Neuron (in vitro differentiated cells): ENCODE data around the gene RP9.
A peak's percentile ranks its signal among the peaks of the same experiment; 100 is the strongest.

ENCODE experiments used
- H2AFZ ChIP-seq: one replicate; pipeline ENCODE4 v1.6.1; 2013; ENCODE audit warnings: low read depth, mild to moderate bottlenecking, inconsistent platforms, low read length, moderate library complexity
- H3K27me3 ChIP-seq: one replicate; pipeline ENCODE4 v1.6.1; 2013; ENCODE audit warnings: low read length; ENCODE audit not compliant: insufficient read depth
- H3K36me3 ChIP-seq: one replicate; pipeline ENCODE4 v1.6.1; 2013; ENCODE audit warnings: low read length; ENCODE audit not compliant: insufficient read depth
- H3K4me1 ChIP-seq: one replicate; pipeline ENCODE4 v1.6.1; 2013; ENCODE audit warnings: low read length; ENCODE audit not compliant: insufficient read depth
- H3K4me3 ChIP-seq: 2 replicates; pipeline ENCODE4 v1.5.1; 2013; ENCODE audit warnings: mild to moderate bottlenecking, low read length, moderate library complexity
- H3K9me3 ChIP-seq: one replicate; pipeline ENCODE4 v1.6.1; 2013; ENCODE audit warnings: low read length

Gene RP9

GRCh38 chr7:33067921-33068320, 41.3 kb downstream of the RP9 start:
- Histone ChIP-seq H3K4me1 (peaks cover 5% of the 10 kb centered on the region), H3K4me3 (no peak overlapping the region), H2AFZ (no peak overlapping the region), H3K36me3 (no peaks in the 10 kb centered on the region), H3K27me3 (no peaks in the 10 kb centered on the region), H3K9me3 (peaks cover 4% of the 10 kb centered on the region)

GRCh38 chr7:33066771-33067170, 42.4 kb downstream of the RP9 start:
- Histone ChIP-seq H3K36me3 (no peaks in the 10 kb centered on the region), H3K9me3 (peaks cover 4% of the 10 kb centered on the region), H3K4me3 (no peak overlapping the region), H3K4me1 (peaks cover 5% of the 10 kb centered on the region), H3K27me3 (no peaks in the 10 kb centered on the region), H2AFZ (no peak overlapping the region)

GRCh38 chr7:33065981-33066380, 43.2 kb downstream of the RP9 start:
- H2AFZ ChIP-seq: no peak overlapping the region
- H3K27me3 ChIP-seq: no peaks in the 10 kb centered on the region
- peaks cover 4% of the 10 kb centered on the region for H3K9me3 ChIP-seq
- H3K36me3 ChIP-seq: no peaks in the 10 kb centered on the region
- H3K4me3 ChIP-seq: no peak overlapping the region
- peaks cover 10% of the 10 kb centered on the region for H3K4me1 ChIP-seq

- Histone ChIP-seq H3K36me3 (peaks cover 8% of the 10 kb centered on the region), H3K9me3 (no peaks in the 10 kb centered on the region), H3K4me3 (peak overlapping the region; percentile 91)
Observed at GRCh38 chr7:33062782-33063443, 46.3 kb downstream of the RP9 start.

GRCh38 chr7:33062023-33062781, 47.0 kb downstream of the RP9 start, which contains the start of gene NT5C3A:
Gene NT5C3A (minus strand): TSS chr7:33062776. CDS start chr7:33062705, 71 bp downstream.
- peaks cover 8% of the 10 kb centered on the region for H3K36me3 ChIP-seq
- peaks cover 14% of the 10 kb centered on the region for H3K4me1 ChIP-seq
- H2AFZ ChIP-seq: peak within 1 kb of the TSS; percentile 73
- peaks cover under 1% of the 10 kb centered on the region for H3K9me3 ChIP-seq
- no peaks in the 10 kb centered on the region for H3K27me3 ChIP-seq
- peak within 1 kb of the TSS; percentile 91 for H3K4me3 ChIP-seq

More at GRCh38 chr7:33062782-33063443, 46.3 kb downstream of the RP9 start:
- Histone ChIP-seq H3K4me1 (peaks cover 14% of the 10 kb centered on the region), H2AFZ (peak overlapping the region; percentile 73), H3K27me3 (no peaks in the 10 kb centered on the region)

GRCh38 chr7:33061282-33061937, 47.8 kb downstream of the RP9 start:
- H3K4me3 ChIP-seq: peak overlapping the region; percentile 91
- H3K9me3 ChIP-seq: peaks cover 2% of the 10 kb centered on the region

GRCh38 chr7:33059635-33060034, 49.6 kb downstream of the RP9 start:
- Histone ChIP-seq H3K27me3 (no peaks in the 10 kb centered on the region), H3K9me3 (peaks cover 2% of the 10 kb centered on the region), H3K36me3 (peaks cover 10% of the 10 kb centered on the region), H2AFZ (no peak overlapping the region), H3K4me3 (no peak overlapping the region), H3K4me1 (peaks cover 14% of the 10 kb centered on the region)

More at GRCh38 chr7:33061282-33061937, 47.8 kb downstream of the RP9 start:
- no peak overlapping the region for H2AFZ ChIP-seq
- H3K27me3 ChIP-seq: no peaks in the 10 kb centered on the region
- H3K4me1 ChIP-seq: peaks cover 14% of the 10 kb centered on the region
- H3K36me3 ChIP-seq: peaks cover 10% of the 10 kb centered on the region

GRCh38 chr7:33055158-33055557, 54.0 kb downstream of the RP9 start:
- Histone ChIP-seq H3K9me3 (peaks cover 2% of the 10 kb centered on the region), H2AFZ (no peak overlapping the region), H3K4me3 (no peak overlapping the region), H3K27me3 (no peaks in the 10 kb centered on the region), H3K36me3 (peaks cover 10% of the 10 kb centered on the region), H3K4me1 (no peaks in the 10 kb centered on the region)

GRCh38 chr7:33054261-33054964, 54.8 kb downstream of the RP9 start:
- Histone ChIP-seq H3K4me1 (no peaks in the 10 kb centered on the region), H3K4me3 (no peak overlapping the region), H2AFZ (no peak overlapping the region), H3K9me3 (peaks cover 2% of the 10 kb centered on the region), H3K36me3 (peaks cover 3% of the 10 kb centered on the region), H3K27me3 (no peaks in the 10 kb centered on the region)

- H3K4me1 ChIP-seq: no peaks in the 10 kb centered on the region
- peaks cover 2% of the 10 kb centered on the region for H3K9me3 ChIP-seq
- no peak overlapping the region for H2AFZ ChIP-seq
- H3K36me3 ChIP-seq: peaks cover 2% of the 10 kb centered on the region
- no peaks in the 10 kb centered on the region for H3K27me3 ChIP-seq
- no peak overlapping the region for H3K4me3 ChIP-seq
Observed at GRCh38 chr7:33053721-33054120, 55.5 kb downstream of the RP9 start.

GRCh38 chr7:33050535-33051318, 58.5 kb downstream of the RP9 start:
- Histone ChIP-seq H2AFZ (no peak overlapping the region), H3K27me3 (no peaks in the 10 kb centered on the region), H3K4me1 (no peaks in the 10 kb centered on the region), H3K9me3 (no peaks in the 10 kb centered on the region), H3K36me3 (no peaks in the 10 kb centered on the region), H3K4me3 (no peak overlapping the region)

- no peaks in the 10 kb centered on the region for H3K27me3 ChIP-seq
- no peak overlapping the region for H3K4me3 ChIP-seq
- peaks cover 5% of the 10 kb centered on the region for H3K4me1 ChIP-seq
- no peak overlapping the region for H2AFZ ChIP-seq
- no peaks in the 10 kb centered on the region for H3K9me3 ChIP-seq
- no peaks in the 10 kb centered on the region for H3K36me3 ChIP-seq
Observed at GRCh38 chr7:33048704-33049103, 60.5 kb downstream of the RP9 start.
